ENCODE data around the gene AP3D1. TPM values are rescaled to one million over a fixed set of nuclear protein-coding genes. Genes with fewer than 3 reads are reported as not detected.

AP3D1 gene
- total and polyA plus RNA-seq, 4 donors = 21.7 to 79.8 (median 59.6) TPM

DNA sequence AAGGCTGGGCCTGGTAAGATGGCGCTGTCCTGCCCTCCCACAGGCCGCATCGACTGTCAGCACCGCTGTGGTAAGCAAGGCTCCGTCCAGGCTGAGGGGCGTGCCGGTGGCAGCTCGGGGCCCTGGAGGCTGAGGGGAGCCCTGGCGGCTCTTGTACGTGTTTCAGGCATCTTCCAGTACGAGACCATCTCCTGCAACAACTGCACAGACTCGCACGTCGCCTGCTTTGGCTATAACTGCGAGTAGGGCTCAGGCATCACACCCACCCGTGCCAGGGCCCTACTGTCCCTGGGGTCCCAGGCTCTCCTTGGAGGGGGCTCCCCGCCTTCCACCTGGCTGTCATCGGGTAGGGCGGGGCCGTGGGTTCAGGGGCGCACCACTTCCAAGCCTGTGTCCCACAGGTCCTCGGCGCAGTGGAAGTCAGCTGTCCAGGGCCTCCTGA lies 53.5 kb downstream of the AP3D1 start (continued):
- no peak for TF ChIP-seq EGR1 (IDR thresholded peaks at IDR 0.05; ENCODE audit: low read depth in 2 of 2)
- no peak for TF ChIP-seq HNF4A (conservative IDR thresholded peaks at IDR 0.05)

- no peak for DNase-seq (ENCODE audit: low spot score)
- no peak overlapping the region for H3K9ac ChIP-seq (ENCODE audit: low read depth in 1 of 2, low read length in 2 of 2)
- H3K27ac ChIP-seq (ENCODE audit: low read depth in 1 of 2, low read length in 2 of 2) = peak overlapping the region in 1 of 2 donors; percentile 63
- H3K27me3 ChIP-seq (ENCODE audit: control insufficient read depth in 4 of 4, insufficient read depth in 4 of 4, low read length in 3 of 4) = no peaks in the 10 kb centered on the region
- no peak for TF ChIP-seq GABPA (IDR thresholded peaks at IDR 0.05 in 1 of 2, conservative IDR thresholded peaks at IDR 0.05 in 1 of 2)
- TF ChIP-seq CTCF (IDR thresholded peaks at IDR 0.05; ENCODE audit: low read depth, low read length, missing input control) = no peak
- TF ChIP-seq JUND (IDR thresholded peaks at IDR 0.05) = no peak
- no peak for TF ChIP-seq YY1 (IDR thresholded peaks at IDR 0.05)
- no peak for TF ChIP-seq EGR1 (IDR thresholded peaks at IDR 0.05; ENCODE audit: low read depth in 2 of 2)
- TF ChIP-seq, protein P1, sequence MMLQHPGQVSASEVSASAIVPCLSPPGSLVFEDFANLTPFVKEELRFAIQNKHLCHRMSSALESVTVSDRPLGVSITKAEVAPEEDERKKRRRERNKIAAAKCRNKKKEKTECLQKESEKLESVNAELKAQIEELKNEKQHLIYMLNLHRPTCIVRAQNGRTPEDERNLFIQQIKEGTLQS (IDR thresholded peaks at IDR 0.05) = no peak
- no peak for TF ChIP-seq ZBTB33 (IDR thresholded peaks at IDR 0.05)
- TF ChIP-seq NR2F2 (IDR thresholded peaks at IDR 0.05) = no peak
- no peak for TF ChIP-seq RAD21 (IDR thresholded peaks at IDR 0.05)
- TF ChIP-seq FOXA1 (IDR thresholded peaks at IDR 0.05) = no peak
- no peak for TF ChIP-seq RXRA (IDR thresholded peaks at IDR 0.05)
- no peak for TF ChIP-seq FOXA2 (IDR thresholded peaks at IDR 0.05)
- TF ChIP-seq HNF4G (IDR thresholded peaks at IDR 0.05) = no peak
- no peak for TF ChIP-seq HNF4A (conservative IDR thresholded peaks at IDR 0.05)
- TF ChIP-seq SP1 (IDR thresholded peaks at IDR 0.05) = no peak
- TF ChIP-seq, protein P2, sequence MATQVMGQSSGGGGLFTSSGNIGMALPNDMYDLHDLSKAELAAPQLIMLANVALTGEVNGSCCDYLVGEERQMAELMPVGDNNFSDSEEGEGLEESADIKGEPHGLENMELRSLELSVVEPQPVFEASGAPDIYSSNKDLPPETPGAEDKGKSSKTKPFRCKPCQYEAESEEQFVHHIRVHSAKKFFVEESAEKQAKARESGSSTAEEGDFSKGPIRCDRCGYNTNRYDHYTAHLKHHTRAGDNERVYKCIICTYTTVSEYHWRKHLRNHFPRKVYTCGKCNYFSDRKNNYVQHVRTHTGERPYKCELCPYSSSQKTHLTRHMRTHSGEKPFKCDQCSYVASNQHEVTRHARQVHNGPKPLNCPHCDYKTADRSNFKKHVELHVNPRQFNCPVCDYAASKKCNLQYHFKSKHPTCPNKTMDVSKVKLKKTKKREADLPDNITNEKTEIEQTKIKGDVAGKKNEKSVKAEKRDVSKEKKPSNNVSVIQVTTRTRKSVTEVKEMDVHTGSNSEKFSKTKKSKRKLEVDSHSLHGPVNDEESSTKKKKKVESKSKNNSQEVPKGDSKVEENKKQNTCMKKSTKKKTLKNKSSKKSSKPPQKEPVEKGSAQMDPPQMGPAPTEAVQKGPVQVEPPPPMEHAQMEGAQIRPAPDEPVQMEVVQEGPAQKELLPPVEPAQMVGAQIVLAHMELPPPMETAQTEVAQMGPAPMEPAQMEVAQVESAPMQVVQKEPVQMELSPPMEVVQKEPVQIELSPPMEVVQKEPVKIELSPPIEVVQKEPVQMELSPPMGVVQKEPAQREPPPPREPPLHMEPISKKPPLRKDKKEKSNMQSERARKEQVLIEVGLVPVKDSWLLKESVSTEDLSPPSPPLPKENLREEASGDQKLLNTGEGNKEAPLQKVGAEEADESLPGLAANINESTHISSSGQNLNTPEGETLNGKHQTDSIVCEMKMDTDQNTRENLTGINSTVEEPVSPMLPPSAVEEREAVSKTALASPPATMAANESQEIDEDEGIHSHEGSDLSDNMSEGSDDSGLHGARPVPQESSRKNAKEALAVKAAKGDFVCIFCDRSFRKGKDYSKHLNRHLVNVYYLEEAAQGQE (IDR thresholded peaks at IDR 0.05) = no peak
- TF ChIP-seq TAF1 (conservative IDR thresholded peaks at IDR 0.05) = no peak
- H3K4me3 ChIP-seq (ENCODE audit: low read depth in 1 of 3, low read length in 3 of 3) = peak overlapping the region; percentile 39 to 49 (median 43)
- peaks cover 7 to 31% (median 16%) of the 10 kb centered on the region in 4 donors for H3K4me1 ChIP-seq (ENCODE audit: control insufficient read depth in 4 of 4, insufficient read depth in 4 of 4, low read length in 3 of 4)
- 24% methylated on average over 30 of the region's 30 CpGs for WGBS
- no peaks in the 10 kb centered on the region for H3K9me3 ChIP-seq (ENCODE audit: control insufficient read depth in 4 of 4, low read length in 3 of 4)
- H3K36me3 ChIP-seq (ENCODE audit: control insufficient read depth in 4 of 4, insufficient read depth in 3 of 4, low read depth in 1 of 4, low read length in 3 of 4) = peaks cover 3 to 28% (median 13%) of the 10 kb centered on the region in 4 donors
These were observed 54.0 kb downstream of the AP3D1 start for GRCh38 chr19:2097203-2097885.
